ENCODE results near the gene MAPKAPK3. TPM values are rescaled to one million over a fixed set of nuclear protein-coding genes. Genes with fewer than 3 reads are reported as not detected.

The MAPKAPK3 gene
- total RNA-seq, 1 donor from 2014 or later, result 60.8 TPM

GRCh38 chr3:50696276-50696675 lies 79.3 kb downstream of the MAPKAPK3 start:
- Histone ChIP-seq H3K9me3 (no peaks in the 10 kb centered on the region), H3K27ac (no peak overlapping the region), H3K27me3 (no peaks in the 10 kb centered on the region), H3K36me3 (no peaks in the 10 kb centered on the region), H3K4me3 (no peak overlapping the region), H3K4me1 (no peaks in the 10 kb centered on the region)
- TF ChIP-seq, protein P1, sequence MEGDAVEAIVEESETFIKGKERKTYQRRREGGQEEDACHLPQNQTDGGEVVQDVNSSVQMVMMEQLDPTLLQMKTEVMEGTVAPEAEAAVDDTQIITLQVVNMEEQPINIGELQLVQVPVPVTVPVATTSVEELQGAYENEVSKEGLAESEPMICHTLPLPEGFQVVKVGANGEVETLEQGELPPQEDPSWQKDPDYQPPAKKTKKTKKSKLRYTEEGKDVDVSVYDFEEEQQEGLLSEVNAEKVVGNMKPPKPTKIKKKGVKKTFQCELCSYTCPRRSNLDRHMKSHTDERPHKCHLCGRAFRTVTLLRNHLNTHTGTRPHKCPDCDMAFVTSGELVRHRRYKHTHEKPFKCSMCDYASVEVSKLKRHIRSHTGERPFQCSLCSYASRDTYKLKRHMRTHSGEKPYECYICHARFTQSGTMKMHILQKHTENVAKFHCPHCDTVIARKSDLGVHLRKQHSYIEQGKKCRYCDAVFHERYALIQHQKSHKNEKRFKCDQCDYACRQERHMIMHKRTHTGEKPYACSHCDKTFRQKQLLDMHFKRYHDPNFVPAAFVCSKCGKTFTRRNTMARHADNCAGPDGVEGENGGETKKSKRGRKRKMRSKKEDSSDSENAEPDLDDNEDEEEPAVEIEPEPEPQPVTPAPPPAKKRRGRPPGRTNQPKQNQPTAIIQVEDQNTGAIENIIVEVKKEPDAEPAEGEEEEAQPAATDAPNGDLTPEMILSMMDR (IDR thresholded peaks at IDR 0.05), result no peak
- no peak for ATAC-seq
- DNase-seq, result no peak
- intact Hi-C loops (cut with DNase I), result no loop called here

- Histone ChIP-seq H3K9me3 (no peaks in the 10 kb centered on the region), H3K4me1 (no peaks in the 10 kb centered on the region), H3K27me3 (no peaks in the 10 kb centered on the region), H3K36me3 (no peaks in the 10 kb centered on the region), H3K4me3 (no peak overlapping the region), H3K27ac (no peak overlapping the region)
- TF ChIP-seq, protein P1 (IDR thresholded peaks at IDR 0.05), result no peak
- no peak for DNase-seq
- ATAC-seq, result no peak
- intact Hi-C loops (cut with DNase I), result no loop called here
Measured at GRCh38 chr3:50698269-50698668, 81.3 kb downstream of the MAPKAPK3 start.

Small RNAs within 50 kb of the gene (microRNA-seq; reads per million reads assigned to microRNA genes)
- not detected for gene MIR4787 (ENCODE audit: borderline microRNAs expressed)

Other genes starting within 250 kb of the MAPKAPK3 start
- gene CACNA2D2, start 113.5 kb upstream of the MAPKAPK3 start, total RNA-seq, result 119 TPM
- 6.9 TPM for gene C3orf18, start 49.4 kb upstream of the MAPKAPK3 start, total RNA-seq
- gene HEMK1, start 47.6 kb upstream of the MAPKAPK3 start, total RNA-seq, result 28.3 TPM
- gene CISH, start 5.4 kb upstream of the MAPKAPK3 start, total RNA-seq, result 71.6 TPM
- gene DOCK3, start 57.8 kb downstream of the MAPKAPK3 start, total RNA-seq, result 2.7 TPM

All from upper lobe of right lung (tissue), 1 donor.